ENCODE data around the gene GATAD2A. TPM values are rescaled to one million over a fixed set of nuclear protein-coding genes. Genes with fewer than 3 reads are reported as not detected.
A peak's percentile ranks its signal among the peaks of the same experiment; 100 is the strongest.

The GATAD2A gene
- total and polyA plus RNA-seq, 9 of the 15 experiments (the other 6 are each of a cell fraction or from before 2014, with no cell fraction given): 2.4 to 226 (median 44.2) TPM

DNA sequence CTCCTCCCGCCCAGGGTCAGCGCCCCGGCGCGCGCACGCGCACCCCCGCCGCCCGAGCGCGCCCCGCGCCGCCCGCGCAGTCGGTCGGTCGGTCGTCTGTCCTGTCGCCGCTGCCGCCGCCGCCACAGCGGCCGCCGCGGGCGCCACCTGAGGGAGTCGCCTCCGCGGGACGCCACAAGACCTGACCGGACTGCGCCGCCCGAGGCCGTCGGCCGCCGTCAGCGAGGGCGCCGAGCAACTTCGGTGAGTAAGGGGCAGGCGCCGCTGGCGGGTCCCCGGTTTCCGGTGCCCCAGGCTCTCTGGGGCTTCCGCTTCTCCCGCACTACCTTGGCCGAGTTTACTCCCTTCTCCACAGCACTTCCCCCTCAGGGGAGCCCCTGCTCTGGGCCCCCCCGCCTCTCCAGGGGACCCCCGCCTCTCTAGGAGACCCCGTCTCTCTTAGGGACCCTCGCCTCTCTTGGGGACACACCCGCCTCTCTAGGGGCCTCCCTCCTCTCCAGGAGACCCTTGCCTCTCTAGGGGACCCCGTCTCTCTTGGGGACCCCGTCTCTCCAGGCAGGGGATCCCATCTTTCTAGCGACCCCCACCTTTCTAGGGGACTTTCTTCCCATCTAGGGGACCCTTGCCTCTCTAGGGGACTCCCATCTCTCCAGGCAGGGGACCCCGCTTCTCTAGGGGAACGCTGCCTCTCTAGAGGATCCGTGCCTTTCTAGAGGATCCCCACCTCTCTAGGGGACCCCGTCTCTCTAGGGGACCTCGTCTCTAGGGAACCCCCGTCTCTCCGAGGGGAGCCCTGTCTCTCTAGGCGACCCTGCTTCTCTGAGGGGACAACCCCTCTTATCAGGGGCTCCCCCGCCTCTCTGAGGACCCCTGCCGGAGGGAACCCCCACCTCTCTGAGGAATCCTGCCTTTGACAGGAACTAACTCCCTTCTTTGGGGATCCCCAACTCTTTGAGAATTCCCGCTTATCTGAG, 19.3 kb upstream of the GATAD2A start (continued):
- TF ChIP-seq, protein P1, sequence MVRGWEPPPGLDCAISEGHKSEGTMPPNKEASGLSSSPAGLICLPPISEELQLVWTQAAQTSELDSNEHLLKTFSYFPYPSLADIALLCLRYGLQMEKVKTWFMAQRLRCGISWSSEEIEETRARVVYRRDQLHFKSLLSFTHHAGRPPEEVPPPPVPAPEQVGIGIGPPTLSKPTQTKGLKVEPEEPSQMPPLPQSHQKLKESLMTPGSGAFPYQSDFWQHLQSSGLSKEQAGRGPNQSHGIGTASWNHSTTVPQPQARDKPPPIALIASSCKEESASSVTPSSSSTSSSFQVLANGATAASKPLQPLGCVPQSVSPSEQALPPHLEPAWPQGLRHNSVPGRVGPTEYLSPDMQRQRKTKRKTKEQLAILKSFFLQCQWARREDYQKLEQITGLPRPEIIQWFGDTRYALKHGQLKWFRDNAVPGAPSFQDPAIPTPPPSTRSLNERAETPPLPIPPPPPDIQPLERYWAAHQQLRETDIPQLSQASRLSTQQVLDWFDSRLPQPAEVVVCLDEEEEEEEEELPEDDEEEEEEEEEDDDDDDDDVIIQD (CRISPR knock-in tag; IDR thresholded peaks at IDR 0.05): no peak
- no peak for TF ChIP-seq ARID3A (IDR thresholded peaks at IDR 0.05; ENCODE audit: borderline replicate concordance, low read depth, low read length)
- no peak for TF ChIP-seq POLR3A (IDR thresholded peaks at IDR 0.05; ENCODE audit: borderline replicate concordance, extremely low read depth, insufficient read depth, insufficient read length)
- no peak for TF ChIP-seq RAD51 (IDR thresholded peaks at IDR 0.05; ENCODE audit: borderline replicate concordance, low read depth)
- TF ChIP-seq KDM1A (IDR thresholded peaks at IDR 0.05): no peak
- TF ChIP-seq, protein P2, sequence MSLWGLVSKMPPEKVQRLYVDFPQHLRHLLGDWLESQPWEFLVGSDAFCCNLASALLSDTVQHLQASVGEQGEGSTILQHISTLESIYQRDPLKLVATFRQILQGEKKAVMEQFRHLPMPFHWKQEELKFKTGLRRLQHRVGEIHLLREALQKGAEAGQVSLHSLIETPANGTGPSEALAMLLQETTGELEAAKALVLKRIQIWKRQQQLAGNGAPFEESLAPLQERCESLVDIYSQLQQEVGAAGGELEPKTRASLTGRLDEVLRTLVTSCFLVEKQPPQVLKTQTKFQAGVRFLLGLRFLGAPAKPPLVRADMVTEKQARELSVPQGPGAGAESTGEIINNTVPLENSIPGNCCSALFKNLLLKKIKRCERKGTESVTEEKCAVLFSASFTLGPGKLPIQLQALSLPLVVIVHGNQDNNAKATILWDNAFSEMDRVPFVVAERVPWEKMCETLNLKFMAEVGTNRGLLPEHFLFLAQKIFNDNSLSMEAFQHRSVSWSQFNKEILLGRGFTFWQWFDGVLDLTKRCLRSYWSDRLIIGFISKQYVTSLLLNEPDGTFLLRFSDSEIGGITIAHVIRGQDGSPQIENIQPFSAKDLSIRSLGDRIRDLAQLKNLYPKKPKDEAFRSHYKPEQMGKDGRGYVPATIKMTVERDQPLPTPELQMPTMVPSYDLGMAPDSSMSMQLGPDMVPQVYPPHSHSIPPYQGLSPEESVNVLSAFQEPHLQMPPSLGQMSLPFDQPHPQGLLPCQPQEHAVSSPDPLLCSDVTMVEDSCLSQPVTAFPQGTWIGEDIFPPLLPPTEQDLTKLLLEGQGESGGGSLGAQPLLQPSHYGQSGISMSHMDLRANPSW (CRISPR knock-in tag; IDR thresholded peaks at IDR 0.05): no peak
- TF ChIP-seq RBM34 (IDR thresholded peaks at IDR 0.05; ENCODE audit: borderline replicate concordance, insufficient read depth, low read length): no peak
- TF ChIP-seq NFIX (CRISPR knock-in tag; IDR thresholded peaks at IDR 0.05; ENCODE audit: low read depth): no peak
- TF ChIP-seq SRSF3 (IDR thresholded peaks at IDR 0.05; ENCODE audit: insufficient read depth, low read length): 0 out of 2 replicates have a peak, but pooled peaks have one; percentile 44
- TF ChIP-seq, protein P3, sequence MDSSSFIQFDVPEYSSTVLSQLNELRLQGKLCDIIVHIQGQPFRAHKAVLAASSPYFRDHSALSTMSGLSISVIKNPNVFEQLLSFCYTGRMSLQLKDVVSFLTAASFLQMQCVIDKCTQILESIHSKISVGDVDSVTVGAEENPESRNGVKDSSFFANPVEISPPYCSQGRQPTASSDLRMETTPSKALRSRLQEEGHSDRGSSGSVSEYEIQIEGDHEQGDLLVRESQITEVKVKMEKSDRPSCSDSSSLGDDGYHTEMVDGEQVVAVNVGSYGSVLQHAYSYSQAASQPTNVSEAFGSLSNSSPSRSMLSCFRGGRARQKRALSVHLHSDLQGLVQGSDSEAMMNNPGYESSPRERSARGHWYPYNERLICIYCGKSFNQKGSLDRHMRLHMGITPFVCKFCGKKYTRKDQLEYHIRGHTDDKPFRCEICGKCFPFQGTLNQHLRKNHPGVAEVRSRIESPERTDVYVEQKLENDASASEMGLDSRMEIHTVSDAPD (CRISPR knock-in tag; IDR thresholded peaks at IDR 0.05): no peak
- no peak for TF ChIP-seq RBM22 (IDR thresholded peaks at IDR 0.05; ENCODE audit: low read depth, low read length, poor library complexity, severe bottlenecking)
- TF ChIP-seq PHF8 (IDR thresholded peaks at IDR 0.05; ENCODE audit: borderline replicate concordance, low read length): peak; percentile 65; the same call in 1 of the 2 replicates
- TF ChIP-seq HDAC1 (IDR thresholded peaks at IDR 0.05): no peak
- TF ChIP-seq MTA1 (IDR thresholded peaks at IDR 0.05; ENCODE audit: borderline replicate concordance): no peak
- no peak for TF ChIP-seq SMARCA4 (IDR thresholded peaks at IDR 0.05)
- TF ChIP-seq SMARCE1 (IDR thresholded peaks at IDR 0.05): no peak
- no peak for TF ChIP-seq KLF6 (CRISPR knock-in tag; IDR thresholded peaks at IDR 0.05; ENCODE audit: borderline replicate concordance)
- no peak for TF ChIP-seq ZZZ3 (IDR thresholded peaks at IDR 0.05)
- TF ChIP-seq RUNX1 (IDR thresholded peaks at IDR 0.05; ENCODE audit: low read depth): no peak
- TF ChIP-seq KDM4B (IDR thresholded peaks at IDR 0.05; ENCODE audit: borderline replicate concordance in 2 of 2, low read depth in 1 of 2): no peak
